ENCODE measurements around the gene HS1BP3.

The HS1BP3 gene

DNA sequence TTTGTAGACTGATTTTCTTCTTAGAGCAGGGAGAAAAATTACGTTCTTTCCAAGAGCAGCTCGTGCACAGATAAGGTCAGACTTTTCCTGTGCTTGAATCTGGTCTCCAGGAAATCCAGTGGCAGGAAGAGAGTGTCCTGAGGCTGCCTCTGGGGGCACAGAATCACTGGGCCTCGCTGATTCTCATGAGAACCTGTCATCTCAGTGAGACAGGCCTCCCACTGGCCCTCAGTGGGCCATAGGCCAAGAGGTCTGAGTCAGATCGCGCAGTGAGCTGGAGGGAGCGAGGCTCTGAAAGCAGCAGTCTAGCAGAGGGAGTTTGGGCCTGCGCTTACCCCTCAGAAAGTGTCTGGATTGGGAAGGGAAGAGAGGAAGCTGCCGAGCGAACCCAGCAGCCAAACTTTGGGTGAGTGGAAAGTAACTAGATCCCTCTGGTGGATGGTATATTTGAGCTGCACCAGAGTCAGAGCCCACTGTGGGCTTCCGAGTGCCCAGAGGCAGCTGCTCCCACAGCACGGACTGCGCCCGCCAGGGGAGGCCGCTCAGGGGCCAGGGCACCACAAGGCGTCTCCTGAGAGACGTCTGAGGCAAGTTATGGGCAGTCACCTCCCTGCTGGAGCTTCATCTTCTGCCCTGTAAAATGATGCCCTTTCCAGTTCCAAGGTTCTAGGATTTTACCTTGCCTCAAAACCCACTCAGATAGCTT, 24.2 kb upstream of the HS1BP3 start:
- in situ Hi-C loops (cut with MboI; ENCODE audit: low sequenced_read_pairs), result no loop called here

DNA sequence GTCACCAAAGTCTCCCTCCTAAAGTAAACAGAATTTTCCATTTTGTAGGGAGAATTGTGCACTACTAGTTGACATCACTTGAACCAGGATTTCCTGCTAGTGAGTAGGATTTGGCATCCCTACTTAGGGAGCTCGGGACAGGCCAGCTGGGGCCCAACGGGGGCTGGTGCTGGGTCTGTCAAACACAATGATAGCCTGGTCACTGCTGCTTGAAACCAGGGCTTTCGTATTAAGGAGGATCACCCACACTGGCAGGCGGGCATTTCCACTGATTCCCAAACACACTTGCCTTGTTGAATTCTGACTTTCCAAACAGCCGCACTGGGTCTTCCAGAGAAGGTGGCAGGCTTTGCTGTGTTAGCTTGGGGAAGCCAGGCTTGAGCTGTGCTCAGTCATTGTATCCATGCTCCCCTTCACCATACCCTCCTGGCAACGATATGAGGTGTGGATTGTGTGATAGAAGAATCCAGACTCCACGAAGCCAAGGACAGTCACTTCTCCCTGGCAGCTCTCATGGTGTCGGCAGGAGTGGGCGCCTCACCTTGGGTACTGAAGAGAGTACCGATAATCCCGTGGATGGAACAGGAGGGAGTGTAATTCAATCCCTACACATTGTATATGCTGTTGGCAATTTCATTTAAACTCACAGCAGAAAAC, 23.5 kb upstream of the HS1BP3 start:
- in situ Hi-C loops (cut with MboI; ENCODE audit: low sequenced_read_pairs), result no loop called here

DNA sequence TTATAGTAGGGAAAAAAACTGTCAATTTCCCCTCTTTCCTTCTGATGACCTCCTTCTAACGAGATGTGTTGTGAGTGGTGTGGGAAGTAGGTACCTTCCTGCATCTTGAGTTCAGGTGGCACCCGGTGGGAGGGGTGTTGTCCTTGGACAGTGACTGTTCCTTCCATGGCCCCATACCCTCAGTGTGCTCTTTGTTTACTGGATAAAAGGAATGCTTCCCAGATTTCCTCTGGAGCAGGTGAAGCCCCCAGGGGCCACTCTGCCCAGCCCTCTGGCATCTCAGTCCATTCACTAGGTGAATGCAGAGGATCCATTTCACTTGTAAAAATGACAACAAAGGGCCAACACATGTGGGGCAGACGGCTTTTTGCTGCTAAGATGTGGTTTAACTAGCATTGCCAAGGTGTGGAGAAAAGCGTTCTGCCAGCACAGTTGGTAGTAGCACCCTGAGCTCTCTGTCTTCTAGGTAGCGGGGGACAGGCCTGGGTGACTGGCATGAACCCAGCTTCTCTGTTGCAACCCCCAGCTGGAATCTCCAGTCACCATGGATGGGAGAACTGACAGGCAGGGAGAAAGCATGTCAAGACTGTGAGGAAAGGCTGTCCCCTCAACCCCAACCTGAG, 22.9 kb upstream of the HS1BP3 start:
- in situ Hi-C loops (cut with MboI; ENCODE audit: low sequenced_read_pairs), result no loop called here

DNA sequence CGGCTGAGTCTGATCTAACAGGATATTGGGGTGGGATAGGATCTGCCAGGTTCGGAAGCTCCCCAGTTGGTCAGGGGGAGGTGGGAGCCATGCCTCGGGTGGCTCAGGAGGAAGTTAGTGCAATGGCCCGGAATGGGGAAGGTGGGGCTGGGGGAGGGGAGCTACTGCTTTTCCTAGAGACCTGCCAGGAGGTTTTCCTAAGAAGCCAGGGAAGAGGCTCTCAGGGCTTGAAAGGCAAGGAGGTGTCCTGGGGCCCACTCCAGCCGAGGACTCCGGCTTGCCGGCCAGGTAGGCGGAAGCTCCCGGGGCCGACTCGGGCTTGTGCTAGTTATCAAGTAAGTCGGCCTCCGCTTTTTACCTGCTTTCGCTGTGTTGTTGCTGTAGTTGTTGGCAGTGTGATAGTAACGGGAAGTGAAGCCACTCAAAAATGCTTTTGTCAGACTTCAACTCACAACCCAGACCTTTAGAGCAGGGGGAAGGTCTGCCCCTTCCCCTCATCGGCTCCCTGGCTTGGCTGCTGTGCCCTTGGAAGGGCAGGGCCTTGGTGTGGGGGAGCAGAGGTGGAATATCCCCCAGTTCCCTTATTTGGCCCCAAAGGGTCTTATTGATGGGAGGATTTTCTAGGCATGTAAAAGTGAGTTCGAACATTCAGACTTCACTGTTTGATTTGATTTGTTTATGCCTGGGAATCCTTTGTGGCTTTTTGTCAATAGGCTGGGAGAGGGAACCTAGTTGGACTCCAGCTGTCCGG, 21.5 kb upstream of the HS1BP3 start:
- in situ Hi-C loops (cut with MboI; ENCODE audit: low sequenced_read_pairs), result no loop called here

DNA sequence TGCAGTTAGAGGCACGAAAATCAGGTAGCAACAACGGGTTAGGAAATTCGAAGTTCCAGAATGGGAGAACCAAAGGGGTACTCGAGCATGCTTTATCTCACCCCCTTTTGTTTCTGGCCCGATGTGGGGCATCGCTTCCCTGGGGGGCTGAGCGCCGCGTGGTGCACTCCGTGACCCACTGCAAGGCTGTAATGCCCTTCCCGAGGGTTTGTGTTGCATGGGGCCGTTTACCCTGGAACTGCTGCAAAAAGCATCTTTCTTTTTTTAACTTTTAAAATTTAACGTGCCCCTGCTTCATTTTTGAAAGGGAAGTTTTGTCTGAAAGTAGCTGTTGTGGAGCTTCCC, 20.8 kb upstream of the HS1BP3 start:
- in situ Hi-C loops (cut with MboI; ENCODE audit: low sequenced_read_pairs), result no loop called here

DNA sequence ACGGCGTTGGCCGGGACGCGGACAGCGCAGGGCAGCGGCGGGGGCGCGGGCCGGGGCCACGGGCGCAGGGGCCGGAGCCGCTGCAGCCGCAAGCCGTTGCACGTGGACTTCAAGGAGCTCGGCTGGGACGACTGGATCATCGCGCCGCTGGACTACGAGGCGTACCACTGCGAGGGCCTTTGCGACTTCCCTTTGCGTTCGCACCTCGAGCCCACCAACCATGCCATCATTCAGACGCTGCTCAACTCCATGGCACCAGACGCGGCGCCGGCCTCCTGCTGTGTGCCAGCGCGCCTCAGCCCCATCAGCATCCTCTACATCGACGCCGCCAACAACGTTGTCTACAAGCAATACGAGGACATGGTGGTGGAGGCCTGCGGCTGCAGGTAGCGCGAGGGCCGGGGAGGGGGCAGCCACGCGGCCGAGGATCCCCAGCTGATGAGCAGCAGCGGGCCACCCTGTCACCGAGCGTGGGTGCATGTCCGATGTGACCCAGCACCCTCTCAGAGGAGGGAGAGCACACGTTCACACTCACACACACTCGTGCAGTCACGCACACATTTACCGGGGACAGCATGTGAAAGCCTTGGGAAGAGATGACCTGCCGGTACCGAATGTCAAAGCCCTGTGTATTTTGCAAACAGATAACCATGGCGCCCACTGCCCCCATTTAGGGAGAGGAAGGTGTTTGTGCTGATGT, 20.3 kb upstream of the HS1BP3 start:
- in situ Hi-C loops (cut with MboI; ENCODE audit: low sequenced_read_pairs), result no loop called here

DNA sequence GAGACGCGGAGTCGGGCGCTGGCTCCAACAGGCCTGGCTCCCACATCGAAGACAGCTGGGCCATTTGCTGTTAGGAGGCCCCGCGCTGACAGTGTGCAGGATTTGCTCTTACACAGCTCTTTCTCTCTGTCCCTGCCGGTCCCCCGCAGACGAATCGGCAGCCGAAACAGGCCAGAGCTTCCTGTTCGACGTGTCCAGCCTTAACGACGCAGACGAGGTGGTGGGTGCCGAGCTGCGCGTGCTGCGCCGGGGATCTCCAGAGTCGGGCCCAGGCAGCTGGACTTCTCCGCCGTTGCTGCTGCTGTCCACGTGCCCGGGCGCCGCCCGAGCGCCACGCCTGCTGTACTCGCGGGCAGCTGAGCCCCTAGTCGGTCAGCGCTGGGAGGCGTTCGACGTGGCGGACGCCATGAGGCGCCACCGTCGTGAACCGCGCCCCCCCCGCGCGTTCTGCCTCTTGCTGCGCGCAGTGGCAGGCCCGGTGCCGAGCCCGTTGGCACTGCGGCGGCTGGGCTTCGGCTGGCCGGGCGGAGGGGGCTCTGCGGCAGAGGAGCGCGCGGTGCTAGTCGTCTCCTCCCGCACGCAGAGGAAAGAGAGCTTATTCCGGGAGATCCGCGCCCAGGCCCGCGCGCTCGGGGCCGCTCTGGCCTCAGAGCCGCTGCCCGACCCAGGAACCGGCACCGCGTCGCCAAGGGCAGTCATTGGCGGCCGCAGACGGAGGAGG, 19.6 kb upstream of the HS1BP3 start:
- in situ Hi-C loops (cut with MboI; ENCODE audit: low sequenced_read_pairs), result no loop called here

DNA sequence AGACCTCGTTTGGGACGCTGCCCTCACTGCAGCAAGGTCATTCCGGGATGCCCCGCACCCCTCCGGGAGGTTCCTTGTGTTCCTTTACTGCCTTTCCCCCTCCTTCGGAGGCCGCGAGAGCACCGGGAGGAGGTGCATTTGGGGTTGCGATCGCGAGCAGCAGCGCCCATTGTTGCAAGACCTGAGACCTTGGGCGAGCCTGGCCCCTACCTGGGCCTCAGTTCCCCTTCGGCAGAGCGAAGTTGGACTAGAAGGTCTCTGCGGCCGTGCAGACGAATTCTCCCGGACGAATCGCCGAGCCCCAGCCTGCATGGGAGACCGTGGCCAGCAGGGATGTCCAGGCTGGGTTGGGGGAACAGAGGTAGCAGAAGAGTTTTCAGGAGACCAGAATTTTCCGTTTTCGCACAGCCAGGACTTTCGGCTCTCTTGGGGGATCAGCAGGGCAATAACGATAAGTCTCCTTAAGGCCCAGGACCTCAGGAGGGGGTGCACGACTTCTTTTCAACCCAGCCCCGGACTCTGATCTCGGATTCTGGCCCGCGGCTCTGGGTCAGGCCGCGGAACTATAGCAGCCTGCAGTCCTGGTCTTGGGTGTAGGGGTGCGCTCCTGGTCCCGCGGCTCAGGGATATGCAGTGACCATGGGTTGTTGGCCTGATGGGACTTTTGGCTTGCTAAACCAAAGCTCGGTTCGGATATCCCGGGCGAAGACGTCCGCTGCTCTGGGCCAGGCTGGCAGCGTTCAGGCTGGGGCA, 18.8 kb upstream of the HS1BP3 start:
- in situ Hi-C loops (cut with MboI; ENCODE audit: low sequenced_read_pairs), result loop anchor here (10.0 kb wide), 1 partner anchor 295 kb away; no protein-coding TSS in a partner anchor

DNA sequence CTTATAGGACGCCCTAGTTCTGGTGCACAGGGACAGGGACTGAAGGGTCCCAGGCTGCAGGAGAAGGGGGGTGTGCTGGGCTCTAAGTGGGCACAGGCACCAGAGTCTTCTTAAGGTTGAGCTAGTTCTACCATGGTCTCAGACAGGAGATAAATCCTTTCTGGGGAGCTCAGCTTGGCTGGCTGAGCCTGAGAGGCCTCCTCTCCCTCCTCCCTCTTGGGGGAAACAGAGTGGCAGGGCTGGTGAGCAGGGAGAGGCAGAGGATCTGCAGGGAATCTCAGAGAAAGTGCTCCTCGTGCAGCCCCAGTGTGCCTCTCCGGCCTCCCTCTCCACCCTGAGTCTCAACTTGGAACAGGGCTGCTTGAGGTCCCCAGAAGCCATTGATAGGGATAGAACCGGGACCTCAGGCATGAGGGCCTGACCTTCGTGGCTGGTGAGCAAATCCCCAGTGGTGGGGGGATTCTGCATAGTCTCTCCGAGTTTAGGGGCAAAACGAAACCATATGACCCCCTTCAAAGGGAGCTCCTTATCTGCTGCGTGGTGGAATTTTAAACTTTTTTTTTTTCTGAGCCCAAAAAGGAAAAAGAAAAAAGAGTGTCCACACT, 18.1 kb upstream of the HS1BP3 start:
- in situ Hi-C loops (cut with MboI; ENCODE audit: low sequenced_read_pairs), result loop anchor here (10.0 kb wide), 1 partner anchor 296 kb away; no protein-coding TSS in a partner anchor

DNA sequence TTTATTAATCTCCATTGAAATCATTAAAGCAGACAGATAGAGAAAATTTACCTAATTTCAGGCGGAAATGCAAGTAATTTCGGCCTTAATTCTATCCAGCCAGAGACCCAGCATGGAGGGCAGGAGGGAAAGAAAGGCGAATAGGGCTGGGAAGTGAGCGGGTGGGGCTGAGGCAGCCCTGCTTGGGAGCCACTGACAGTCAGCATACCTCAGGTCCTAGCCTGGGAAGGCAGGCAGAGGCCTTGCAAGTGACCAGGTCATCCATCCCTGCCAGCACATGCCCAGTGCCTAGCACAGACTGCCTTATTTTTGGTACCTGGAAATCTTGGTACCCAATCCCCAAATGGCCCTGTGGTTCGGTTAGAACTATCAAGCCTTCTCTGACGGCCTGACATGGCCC, 17.6 kb upstream of the HS1BP3 start:
- in situ Hi-C loops (cut with MboI; ENCODE audit: low sequenced_read_pairs), result loop anchor here (10.0 kb wide), 1 partner anchor 296 kb away; no protein-coding TSS in a partner anchor

DNA sequence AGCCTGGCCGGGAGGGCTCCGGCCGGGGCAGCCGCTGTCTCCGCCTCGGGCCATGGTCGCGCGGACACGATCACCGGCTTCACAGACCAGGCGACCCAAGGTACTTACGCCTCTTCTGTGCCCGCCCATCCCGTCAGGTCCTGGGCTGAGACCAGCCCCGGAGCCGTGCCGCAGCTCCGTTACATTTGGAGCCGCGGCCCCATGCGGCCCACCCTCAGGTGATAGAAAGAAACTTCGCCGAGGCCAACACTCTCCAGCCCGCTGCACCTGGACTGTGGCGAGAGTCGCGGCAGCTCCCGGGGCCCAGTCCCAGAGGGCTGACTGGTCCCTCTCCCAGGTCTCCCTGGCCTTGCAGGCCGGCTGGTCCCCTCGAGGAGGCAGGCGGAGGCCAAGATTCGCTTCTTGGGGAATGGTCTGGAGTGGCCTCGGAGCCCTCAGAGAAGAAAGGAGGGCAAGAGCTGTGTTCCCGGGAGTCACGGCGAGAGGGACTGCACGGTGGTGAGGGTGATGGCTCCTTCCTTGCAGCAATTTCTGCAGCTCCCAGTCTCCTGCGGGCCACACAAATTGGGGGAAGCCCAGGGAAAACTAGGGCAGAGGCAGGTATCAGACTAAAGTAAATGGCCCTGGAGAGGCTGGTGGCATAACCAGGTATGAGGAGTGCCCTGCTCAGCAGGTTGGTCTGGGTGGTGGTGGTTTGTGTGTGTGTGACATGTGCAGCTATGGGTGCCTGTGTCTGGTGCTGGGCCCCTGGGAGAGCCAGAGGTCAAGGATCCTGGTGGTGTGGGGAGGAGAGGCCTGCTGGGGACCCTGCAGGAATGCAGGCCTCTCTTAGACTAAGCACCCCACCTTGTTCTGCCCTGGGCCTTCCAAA, 16.9 kb upstream of the HS1BP3 start:
- in situ Hi-C loops (cut with MboI; ENCODE audit: low sequenced_read_pairs), result loop anchor here (10.0 kb wide), 1 partner anchor 297 kb away; no protein-coding TSS in a partner anchor

DNA sequence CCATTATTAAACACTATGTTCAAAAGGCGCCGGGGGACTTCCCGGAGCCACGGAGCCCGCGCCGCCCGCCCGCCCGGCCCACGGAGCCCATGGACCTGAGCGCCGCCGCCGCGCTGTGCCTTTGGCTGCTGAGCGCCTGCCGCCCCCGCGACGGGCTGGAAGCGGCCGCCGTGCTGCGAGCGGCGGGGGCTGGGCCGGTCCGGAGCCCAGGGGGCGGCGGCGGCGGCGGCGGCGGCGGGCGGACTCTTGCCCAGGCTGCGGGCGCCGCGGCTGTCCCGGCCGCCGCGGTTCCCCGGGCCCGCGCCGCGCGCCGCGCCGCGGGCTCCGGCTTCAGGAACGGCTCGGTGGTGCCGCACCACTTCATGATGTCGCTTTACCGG, 16.2 kb upstream of the HS1BP3 start:
- in situ Hi-C loops (cut with MboI; ENCODE audit: low sequenced_read_pairs), result loop anchor here (10.0 kb wide), 1 partner anchor 298 kb away; no protein-coding TSS in a partner anchor

DNA sequence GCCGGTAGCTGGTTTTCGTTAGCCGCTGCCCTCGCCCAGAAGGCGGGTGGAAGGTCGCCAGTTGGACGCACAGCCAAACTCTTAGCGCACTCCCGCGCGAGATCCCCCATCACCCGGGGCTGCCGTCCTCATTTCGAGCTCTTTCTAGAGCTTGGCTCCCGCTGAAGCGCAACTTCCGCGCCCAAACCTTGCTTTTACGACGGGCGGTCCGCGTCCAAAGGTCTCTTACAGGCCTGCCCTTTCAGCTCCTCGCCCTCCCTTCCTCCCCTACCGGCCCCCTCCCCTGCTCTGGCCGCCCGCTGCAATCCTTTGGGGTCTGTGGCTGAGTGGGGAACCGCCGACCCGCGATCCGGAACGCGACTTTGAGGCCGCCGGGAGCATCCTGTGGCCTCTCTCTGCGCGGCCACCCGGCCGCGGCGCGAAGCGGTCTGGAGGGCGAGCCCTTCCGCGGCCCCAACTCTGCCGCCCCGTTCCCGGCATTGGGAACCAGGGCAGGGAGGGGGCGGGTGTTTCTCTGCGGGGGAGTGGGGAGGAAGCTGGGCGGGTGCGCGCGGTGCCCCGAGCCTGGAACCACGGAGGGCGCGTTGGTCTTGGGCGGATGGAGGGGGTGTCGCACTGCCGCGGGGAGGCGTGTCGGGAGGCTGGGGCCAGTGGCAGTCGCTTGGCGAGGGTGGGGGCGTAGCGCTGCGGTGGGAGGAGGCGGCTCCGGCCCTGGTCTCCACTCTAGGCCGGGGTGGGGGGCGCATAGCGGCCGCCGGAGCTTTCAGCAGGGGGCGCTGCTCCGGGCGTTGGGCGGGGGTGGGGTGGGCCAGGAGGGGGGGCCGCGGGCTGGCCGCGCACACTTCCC, 15.6 kb upstream of the HS1BP3 start, which contains the start of gene GDF7:
Gene GDF7 (plus strand): TSS at position 841 of the 847 bp plus-strand sequence. CDS start 96 bp downstream, outside the sequence.
- in situ Hi-C loops (cut with MboI; ENCODE audit: low sequenced_read_pairs), result loop anchor here (10.0 kb wide), 1 partner anchor 298 kb away; no protein-coding TSS in a partner anchor

DNA sequence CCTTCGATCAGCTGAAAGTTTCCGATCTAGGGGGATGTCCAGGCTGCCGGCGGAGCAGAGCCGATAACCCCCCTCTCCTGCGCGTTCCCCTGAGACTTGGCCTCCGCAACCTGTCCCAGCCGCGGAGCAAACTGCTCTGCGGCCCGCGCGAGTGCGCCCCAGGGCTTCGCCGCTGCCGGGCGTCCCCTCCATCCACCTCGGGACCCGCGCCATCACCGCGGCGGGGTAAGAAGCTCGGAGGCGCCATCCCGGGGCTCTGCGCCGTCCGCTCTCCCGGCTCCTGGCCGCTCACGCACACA, 15.1 kb upstream of the HS1BP3 start:
- in situ Hi-C loops (cut with MboI; ENCODE audit: low sequenced_read_pairs), result loop anchor here (10.0 kb wide), 1 partner anchor 299 kb away; no protein-coding TSS in a partner anchor

DNA sequence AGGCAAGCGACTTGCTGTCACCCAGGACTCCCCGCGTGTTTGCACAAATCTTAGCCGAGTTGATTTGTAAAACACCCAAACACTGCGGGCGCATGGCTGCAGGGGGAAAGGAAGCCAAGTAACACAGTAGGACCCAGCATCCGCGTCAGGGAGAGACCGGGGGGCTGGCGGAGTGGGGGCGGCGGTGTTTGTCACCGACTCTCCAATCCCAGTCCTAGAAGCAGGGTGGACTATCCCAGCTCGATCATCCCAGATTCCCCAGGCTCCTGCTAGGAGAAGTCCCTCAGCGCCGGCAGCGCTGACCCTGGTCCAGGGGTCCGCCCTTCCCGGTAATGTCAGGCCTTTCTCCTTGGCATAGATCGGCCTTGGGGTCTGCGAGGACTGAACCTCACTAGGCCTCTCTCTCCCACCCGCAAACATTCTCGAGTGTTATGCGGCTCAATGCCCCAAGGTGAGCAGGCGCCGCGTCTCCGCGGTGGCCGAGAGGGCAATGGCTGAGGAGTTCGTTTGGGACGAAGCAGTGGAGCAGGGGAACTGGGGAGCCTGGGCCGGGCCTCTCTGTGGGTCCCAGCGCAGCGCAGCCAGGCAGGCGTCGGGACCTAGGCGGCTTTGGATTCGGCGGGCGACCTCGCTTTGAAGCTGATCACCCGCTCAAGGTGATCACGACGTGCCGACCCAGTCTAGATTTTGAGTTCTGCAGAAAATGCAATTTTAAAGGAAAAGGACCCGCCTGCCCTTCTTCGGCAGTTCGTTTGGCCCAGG, 14.5 kb upstream of the HS1BP3 start:
- in situ Hi-C loops (cut with MboI; ENCODE audit: low sequenced_read_pairs), result loop anchor here (10.0 kb wide), 1 partner anchor 299 kb away; no protein-coding TSS in a partner anchor
